Stimulated activated CD8-positive, alpha-beta memory T cell treated with anti-CD3 and anti-CD28 coated beads, Interleukin-4, amount 100 ng/mL, for 4 hours (primary cell): Measurements from ENCODE around the gene LMX1B.

ENCODE experiments used
- DNase-seq, 2 donors: peaks; one replicate each; pipeline ENCODE4 v3.0.0-alpha.2; 2020; ENCODE audit warnings: low read depth in 2 of 2, low spot score in 1 of 2

Gene LMX1B

DNA sequence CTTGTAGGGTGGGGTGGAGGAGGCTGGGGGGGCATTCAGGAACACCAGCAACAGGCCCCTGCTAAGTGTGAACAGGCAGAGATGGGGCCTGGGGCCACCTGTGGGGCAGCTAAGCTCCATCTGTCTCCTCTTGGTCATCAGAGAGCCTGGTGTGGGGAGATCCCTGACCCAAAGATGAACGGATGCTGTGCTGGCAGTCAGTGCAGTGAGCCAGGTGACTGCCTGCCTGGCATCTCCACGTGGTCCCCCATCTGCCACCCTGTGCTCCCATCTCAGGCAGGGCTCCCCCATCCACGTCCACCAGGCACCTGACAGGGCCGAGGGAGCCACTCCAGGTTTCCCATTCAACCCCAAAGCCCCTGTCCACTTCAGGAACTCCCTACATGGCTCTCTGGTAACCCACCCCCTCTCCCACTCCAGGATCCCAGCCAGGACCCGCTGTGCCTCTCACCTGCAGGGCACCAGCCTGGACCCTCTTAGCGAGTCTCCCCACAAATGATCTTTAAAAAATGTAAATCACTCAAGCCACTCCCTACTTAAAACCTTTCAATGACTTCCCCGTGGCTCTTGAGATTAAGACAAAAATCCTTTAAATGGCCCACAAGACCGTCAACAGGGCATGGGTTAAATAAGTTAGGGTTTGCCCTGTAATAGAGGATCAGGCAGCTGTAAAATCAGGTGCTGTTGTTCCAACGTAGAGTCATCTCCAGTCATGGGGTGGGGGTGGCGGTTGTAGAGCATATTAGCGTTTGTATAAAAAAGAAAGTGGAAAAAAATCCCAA lies 60.8 kb downstream of the LMX1B start:
- no peak for DNase-seq

DNA sequence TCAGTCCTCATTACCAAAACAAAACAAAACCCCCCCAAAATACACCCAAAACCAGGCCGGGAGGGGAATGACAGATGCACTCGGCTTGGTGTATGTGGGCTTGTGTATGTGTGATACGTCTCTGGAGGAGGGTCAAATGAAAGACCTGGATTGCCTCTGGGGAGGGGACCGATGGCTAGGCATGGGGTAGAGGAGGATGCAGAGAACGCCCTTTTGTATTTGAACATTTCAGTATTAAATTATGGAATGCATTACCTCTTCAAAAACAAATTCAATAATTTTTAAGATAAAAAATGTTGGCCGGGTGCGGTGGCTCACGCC lies 61.4 kb downstream of the LMX1B start:
- no peak for DNase-seq

DNA sequence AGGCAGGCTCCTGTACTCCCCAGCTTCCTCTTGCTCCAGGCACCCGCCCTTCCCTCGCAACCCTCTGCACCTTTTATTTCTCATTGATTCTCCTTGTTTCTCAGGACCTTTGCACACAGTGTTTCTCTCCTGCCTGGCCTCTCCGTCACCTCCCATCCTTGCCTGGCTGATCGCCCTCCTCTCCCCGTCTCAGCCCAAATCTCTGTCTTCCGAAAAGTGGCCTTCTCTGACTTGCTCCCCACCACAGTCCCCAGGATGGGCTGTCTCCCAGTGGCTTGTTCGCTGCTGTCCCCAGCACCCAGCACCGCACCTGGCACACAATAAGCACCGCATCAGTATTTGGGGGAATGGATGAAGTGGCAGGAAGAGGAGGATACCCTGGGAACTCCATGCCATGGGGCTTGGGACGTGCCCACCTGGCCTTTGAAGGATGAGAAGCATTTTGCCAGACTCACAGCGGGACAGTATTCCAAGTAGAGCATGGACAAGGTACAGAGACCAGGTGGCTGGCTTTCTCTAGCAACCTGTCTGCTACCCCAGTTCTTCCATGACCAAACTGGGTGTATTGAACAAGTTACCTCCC lies 62.5 kb downstream of the LMX1B start:
- DNase-seq: no peak

DNA sequence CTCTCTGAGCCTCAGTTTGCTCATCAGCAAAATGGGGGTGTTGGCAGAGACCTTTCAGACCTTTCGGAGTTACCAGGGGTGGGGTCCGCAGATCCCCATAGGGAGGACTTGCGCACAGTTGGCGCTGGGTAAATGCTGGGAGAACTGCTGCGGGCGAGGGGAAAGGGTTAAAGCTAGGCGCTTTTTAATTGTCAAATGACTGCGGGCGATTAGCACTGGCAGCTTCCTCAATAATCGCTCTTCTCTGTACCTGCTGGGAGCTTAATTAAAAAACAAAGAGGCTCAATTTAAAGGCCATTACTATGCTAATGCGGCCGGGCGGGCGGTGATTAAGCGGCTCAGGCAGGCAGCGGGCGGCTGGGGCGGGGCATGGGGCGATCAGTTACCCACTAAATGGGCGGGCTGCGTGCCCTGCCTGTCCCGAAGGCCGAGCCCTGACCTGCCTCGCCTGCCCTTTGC lies 63.0 kb downstream of the LMX1B start:
- no peak for DNase-seq

DNA sequence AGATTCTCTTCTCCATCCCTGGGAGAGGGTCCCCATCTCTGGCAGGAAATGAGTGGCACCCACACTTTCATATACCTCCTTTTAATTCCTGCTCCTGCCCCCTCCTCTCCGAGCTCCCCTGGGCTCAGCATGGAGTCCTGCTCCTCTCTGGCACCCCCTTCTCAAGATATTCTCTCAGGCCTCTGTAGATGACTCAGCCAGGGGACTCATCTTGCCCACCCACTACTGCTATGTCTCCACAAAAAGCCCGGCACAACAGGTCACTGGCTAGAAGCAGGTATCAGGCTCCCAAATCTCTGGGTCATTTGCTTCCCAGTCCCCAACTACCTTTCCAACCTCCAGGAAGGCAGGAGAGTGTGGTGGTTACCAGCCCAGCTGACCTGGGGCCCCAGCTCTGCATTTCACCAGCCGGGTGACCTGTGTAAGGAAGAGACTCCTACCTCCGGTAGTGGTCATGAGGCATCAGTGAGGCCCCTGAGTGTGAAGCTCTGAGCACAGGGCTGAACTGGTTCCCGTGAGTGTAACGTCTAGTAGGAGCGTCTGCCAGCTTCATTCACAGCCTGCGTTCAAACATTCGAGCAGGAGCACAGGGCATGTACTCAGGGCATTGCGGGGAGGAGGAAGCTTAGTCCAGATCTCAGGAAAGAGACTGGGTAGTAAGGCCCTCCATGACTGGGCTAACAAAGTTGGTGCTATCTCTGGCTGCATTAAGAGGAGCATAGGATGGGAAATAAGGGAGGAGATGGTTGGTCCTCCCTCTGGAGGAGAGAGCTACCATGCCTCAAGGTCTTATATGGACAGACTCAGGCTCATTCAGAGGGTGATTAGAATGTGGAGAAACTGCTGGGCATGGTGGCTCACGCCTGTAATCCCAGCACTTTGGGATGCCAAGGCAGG lies 63.7 kb downstream of the LMX1B start:
- no peak for DNase-seq

DNA sequence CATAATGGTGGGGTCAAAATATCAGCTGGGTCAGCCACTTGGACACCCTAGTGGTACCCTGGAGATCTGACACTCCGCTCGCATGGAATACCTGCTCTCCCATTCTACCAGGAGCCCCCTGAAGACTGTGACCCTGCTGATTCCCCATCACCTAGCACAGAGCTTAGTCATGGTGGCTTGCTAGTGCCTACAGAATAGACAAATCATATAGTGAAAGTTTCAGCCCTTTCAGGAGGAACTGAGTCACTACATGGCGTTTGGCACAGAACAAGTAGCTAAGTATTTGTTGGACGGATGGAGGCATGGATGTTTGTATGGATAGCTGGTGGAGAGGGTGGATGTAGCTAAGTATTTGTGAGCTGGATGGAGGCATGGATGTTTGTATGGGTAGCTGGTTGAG lies 65.3 kb downstream of the LMX1B start:
- no peak for DNase-seq

DNA sequence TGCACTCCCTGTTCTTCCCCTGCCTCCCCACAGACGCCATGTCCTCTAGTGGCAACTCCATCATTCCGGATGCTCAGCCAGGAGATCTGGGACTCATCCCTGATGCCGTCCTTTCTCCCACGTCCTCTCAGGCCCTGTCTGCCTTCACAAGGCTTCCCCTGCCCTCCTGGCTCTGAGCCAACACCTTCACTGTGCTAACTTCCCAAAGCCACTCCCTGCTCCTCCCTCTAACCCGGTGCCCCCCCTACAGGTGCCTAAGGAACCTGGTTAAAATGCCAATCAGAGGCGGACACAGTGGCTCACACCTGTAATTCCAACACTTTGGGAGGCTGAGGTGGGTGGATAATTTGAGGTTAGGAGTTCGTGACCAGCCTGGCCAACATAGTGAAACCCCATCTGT lies 67.6 kb downstream of the LMX1B start:
- no peak for DNase-seq

DNA sequence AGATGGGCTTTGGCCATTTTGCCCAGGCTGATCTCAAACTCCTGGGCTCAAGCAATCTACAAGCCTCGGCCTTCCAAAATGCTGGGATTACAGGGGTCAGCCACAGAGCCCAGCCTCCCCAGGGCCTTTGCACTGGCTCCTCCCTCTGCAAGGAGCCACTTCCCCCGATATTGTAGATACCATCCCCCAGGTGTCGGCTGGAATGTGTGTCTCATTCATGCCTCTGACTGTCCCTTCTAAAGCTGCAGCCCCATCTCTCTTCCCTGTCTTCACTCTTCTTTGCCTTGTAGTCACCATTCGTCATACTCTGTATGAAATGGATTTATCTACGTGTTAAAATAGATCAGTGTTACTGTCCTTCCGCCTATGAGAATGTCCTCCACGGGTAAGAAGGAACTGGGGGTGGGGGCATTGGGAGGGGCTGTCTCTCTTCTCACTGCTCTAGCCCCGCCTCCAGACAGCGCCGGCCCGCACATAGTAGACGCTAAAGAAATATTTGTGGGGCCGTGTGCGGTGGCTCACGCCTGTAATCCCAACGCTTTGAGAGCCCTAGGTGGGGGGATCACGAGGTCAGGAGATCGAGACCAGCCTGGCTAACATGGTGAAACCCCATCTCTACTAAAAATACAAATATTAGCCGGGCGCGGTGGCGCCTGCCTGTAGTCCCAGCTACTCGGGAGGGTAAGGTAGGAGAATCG lies 68.5 kb downstream of the LMX1B start:
- DNase-seq: no peak

DNA sequence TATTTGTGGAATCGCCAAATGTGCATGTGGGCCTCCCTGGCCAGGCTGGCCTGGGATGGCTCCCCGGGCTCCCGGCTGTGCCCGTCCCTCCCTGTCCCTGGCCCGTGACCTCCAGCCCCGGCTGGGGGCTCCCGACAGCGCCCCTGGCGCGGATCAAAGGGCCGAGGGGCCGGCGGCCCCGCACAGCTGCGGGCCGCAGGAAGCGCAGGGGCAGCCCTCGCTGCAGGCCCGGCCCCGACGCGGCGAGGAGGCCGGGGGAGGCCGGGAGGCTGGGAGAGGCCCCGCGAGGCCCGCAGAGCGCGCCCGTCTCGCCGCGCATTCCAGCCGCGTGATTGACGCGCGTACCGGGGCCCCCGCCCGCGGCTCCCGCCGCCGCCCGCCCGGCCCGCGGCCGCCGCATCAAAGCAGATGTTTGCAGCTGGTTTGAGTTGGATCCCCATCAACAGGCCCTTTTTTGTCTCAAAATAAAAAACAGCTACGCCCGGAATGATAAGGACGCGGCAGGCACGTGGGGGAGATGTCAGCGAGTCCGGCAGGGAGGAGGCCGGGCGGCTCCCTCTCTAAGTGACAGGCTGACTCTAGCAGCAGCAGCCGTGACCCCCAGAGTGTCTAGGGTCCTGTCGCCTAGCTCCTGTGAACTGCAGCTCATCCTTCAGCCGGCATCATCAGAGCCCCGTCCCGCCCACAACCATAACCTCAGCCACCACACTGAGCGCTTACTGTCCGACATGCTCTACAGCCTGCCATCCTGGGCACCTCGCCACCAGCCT lies 69.4 kb downstream of the LMX1B start:
- DNase-seq: no peak

DNA sequence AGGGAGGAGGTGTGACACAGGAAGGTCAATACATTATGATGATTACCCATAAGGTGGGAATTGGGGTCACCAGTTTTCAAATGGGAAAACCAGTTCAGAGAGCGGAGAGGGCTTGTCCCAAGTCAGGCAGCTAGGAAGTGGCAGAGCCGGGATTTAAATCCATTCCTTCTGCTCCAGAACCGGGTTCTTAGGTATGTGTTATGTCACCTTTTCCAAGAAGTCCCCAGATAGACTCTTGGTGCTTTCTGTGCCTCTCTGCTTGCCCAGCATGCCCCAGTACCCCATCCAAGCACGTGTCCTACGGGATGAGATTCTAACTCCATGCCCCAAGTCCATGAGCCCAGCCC lies 69.9 kb downstream of the LMX1B start:
- no peak for DNase-seq

DNA sequence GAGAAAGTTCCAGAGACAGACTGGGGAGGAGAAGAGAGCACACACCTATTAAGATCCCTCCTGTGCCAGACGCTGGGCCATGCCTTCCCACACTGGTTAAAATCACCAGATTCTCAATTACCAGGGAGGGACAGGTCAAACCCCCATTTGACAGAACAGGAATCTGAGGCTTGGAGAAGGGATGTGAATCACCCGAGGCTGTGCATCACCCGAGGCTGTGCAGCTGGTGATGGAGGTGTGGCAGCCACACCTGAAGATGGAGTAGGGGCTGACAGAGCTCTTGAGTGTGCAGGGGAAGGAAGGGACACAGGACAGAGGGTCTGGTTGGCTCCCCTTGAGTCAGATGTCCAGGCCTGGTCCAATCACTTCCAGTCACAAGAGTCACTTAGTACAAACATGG lies 70.6 kb downstream of the LMX1B start:
- no peak for DNase-seq

DNA sequence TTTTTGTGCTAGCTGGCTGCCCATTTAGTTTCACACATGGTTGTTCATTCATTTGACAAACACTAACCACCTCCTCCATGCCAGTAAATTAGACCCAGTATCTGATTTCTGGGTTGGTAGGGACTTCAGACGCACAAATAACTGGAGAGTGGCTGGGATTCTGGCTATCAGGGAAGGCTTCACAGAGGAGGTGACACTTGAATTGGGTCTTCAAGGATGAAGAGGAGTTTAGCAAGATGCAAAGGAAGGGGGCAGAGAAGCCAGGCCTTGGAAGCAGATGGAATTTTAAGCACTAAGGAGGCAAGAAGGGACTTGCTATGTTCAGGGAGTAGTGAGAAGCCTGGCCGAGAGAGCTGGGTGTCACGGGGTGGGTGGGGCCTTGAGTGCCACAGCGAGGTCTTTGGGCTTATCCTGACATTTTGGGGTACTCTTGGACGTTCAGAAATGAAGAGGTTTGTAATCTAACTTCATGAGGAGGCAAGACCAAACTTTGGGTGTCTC lies 71.3 kb downstream of the LMX1B start:
- DNase-seq: no peak

DNA sequence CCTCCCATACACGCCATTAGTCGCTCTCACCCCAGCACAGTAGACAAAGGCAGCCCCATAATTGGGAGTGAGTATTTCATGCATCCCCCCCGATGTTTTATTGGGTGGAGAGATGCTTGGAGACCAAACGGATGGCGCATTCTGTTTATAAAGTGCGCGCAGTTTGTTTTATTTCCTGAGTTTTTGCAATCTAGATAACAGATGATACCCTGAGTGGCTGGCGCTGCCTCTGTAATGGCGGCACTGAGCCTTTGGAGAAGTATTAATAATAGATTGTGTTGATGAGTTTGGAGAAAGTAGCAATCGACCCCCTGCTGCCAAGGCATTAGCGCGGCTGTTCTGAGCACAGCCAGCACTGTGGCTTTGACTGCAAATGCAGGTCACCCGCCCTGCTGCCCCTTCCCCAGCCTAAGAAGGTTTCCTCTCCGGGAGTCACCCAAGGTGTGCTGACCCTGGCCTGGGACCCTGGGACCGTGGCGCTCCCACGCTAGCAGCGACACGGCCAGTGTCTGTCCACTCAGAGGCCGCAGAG lies 74.3 kb downstream of the LMX1B start:
- DNase-seq: no peak

DNA sequence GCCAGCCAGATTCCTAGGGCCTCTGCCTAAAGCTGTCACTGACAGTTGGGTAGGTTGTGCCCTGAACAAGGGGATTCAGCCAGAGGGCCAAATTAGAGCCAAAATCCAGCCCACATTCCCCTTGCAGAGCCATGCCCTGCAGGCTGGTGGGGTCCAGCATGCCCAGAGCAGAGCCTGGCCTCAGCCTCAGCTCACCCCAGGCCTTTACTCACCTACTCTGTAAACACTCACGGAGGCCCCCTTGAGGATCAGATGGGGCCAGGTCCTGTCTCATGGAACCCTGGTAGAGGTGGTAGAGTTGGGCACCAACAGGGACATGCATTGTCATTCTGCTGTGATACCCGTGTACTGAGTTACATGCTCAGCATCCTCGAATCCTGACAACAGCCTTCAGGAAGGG lies 74.9 kb downstream of the LMX1B start:
- no peak for DNase-seq

DNA sequence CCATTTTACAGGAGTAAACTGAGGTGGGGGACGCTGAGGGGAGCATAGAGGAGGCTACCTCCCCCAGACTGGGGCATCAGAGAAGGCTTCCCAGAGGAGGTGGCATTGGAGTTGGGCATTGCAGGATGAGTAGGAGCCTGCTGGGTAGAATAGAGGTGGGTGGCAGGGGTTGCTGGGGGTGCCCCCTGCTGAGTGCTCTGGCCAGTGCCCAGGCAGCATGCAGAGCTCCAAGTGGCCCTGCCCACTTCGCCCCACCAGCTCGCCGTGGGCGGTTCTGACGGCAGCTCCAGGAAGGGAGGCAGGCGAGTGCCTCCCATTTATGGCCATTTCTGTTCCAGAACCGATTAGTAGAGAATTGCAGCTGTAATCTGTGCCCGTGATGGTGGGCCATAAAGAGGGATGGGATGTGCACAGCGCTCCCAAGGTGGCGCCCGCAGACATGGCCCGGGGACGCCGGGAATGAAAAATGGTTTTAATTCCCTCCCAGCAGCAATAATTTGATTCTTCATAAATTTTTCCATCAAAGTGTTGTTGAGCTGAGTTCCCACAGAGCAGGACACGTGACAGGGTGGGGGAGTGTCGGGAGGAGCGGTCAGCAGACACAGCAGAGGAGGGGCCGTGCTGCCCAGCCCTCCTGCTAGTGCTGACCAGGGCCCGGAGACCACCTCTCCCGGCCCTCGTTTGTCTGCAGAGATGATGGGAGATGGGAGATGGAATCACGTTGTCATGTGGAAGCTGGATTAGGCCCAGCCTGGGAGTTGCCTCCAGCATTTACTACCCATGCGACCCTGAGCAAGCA lies 75.5 kb downstream of the LMX1B start:
- no peak for DNase-seq

DNA sequence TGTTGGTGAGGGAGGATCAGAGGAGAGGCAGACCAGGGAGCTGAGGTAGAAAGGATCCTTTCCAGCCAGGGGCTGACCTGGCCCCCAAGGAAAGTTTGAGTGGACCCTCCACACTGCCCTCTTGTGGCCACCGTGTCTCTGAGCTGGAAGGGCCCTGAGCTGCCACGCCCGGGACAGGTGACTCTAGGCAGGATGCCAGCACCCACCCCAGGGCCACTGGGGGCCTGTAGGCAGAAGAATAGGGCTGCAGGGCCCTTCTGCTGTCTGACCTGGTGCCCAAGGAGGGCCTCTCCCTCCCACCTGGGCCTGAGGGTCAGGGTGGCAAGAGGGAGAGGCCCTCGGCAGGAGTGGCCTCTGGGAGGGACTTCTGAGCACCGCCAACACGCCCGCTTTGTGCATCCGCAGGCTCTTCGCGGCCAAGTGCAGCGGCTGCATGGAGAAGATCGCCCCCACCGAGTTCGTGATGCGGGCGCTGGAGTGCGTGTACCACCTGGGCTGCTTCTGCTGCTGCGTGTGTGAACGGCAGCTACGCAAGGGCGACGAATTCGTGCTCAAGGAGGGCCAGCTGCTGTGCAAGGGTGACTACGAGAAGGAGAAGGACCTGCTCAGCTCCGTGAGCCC lies 76.8 kb downstream of the LMX1B start:
- peak in 1 of 2 donors; percentile 20 for DNase-seq

DNA sequence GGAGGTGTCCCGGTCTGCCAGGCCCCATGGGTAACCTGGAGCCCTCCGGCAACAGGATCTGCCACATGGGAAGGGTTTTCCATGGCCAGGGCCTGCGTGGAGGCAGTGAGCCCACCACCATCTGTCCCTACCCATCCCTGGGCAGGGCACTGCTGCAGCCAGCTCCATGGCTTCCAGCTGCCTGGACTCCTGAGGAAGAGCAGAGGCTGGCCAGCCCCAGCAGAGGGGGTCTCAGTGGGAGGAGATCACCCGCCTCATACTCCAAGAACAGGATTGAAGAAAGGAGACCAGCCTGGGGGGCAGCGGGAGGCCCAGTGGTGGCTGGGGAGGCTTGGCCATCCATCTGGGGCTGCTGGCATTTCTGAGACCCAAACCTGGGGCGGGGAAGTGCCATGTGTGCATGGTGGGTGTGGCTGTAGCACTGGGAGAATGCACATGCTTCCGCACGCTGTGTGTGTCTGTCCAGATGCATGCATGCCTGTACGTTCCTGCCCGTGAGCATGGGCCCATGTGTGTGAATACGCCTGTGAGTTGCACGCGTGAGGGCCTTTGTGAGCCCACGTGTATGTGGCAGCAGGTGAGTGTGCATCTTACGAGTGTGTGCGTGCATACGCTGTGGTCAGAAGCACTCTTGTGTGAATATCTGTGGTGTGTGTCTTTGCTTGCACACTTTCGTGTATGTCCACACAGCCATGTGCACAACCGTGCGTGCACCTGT lies 78.5 kb downstream of the LMX1B start:
- DNase-seq: no peak

DNA sequence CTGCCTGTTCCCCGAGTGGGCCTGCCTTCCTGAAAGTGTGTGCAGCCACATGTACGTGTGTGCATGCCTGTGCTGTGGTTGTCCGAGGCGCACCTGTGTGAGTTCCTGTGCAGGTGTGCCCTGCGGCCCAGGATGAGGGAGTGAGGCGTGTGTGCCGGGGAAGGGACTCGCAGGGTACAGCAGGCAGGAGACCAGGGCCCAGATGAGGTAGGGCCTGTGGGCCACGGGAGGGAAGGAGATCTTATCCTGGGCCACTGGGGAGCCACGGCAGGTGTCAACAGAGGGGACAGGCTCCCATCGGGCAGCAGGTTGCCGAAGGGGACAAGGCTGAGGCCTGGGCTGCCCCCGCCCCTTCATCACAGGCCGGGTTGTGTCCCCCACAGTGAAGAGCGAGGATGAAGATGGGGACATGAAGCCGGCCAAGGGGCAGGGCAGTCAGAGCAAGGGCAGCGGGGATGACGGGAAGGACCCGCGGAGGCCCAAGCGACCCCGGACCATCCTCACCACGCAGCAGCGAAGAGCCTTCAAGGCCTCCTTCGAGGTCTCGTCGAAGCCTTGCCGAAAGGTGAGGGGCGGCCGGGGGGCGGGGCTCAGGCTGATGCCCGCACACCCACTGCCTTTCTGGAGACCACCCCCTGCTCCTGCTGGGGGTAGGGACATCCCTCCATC lies 79.2 kb downstream of the LMX1B start:
- no peak for DNase-seq
